Caco-2 (cell line): ENCODE data around the gene HACD2. TPM values are rescaled to one million over a fixed set of nuclear protein-coding genes. Genes with fewer than 3 reads are reported as not detected.

Experiments
- BruUV-seq: library from RNA; stranded (reverse); fragments of 400-500 nt; replicated peaks from 2 replicates; lab custom pipeline; 2021; lab: Mats Ljungman, UMichigan
- CTCF ChIA-PET: fragments of 300-600 bp; sonication (Branson Sonifier 250); formaldehyde crosslinking; loops from one replicate; lab custom pipeline; 2022; ENCODE audit warnings: antibody characterized with exemption; lab: Charles Lee
- POLR2A ChIA-PET: fragments of 300-600 bp; sonication (Branson Sonifier 250); formaldehyde crosslinking; loops from one replicate; lab custom pipeline; 2022; ENCODE audit warnings: antibody characterized with exemption; lab: Charles Lee
- DNase-seq, 2 experiments: peaks; one replicate each; pipeline versions ENCODE4 v3.0.0 to v3.0.0-alpha.2; 2020 to 2022
- H3K27me3 ChIP-seq: replicated peaks from 2 replicates; pipeline ENCODE4 v1.6.0; 2011; ENCODE audit warnings: low read length; ENCODE audit not compliant: control insufficient read depth, insufficient read depth
- H3K36me3 ChIP-seq: 2 replicates; pipeline ENCODE4 v1.5.1; 2011; ENCODE audit warnings: low read length; ENCODE audit not compliant: control insufficient read depth, insufficient read depth
- H3K4me1 ChIP-seq: fragments of 250-450 bp; sonication (Bioruptor Pico); 2 replicates; pipeline ENCODE4 v1.5.1; 2020; ENCODE audit warnings: mild to moderate bottlenecking
- H3K4me3 ChIP-seq: 2 replicates; pipeline ENCODE4 v1.5.1; 2011; ENCODE audit warnings: low read depth, mild to moderate bottlenecking, control low read depth, low read length
- H3K9me3 ChIP-seq: fragments of 250-450 bp; sonication (Bioruptor Pico); 2 replicates; pipeline ENCODE4 v1.5.1; 2020; ENCODE audit warnings: mild to moderate bottlenecking, moderate library complexity
- H3K27ac Mint-ChIP-seq: one replicate; pipeline ENCODE4 v1.8.0; 2022; ENCODE audit warnings: mixed read lengths; ENCODE audit not compliant: unreplicated experiment
- H3K27me3 Mint-ChIP-seq: one replicate; pipeline ENCODE4 v1.8.0; 2022; ENCODE audit warnings: mixed read lengths; ENCODE audit not compliant: insufficient read depth, unreplicated experiment
- H3K36me3 Mint-ChIP-seq: one replicate; pipeline ENCODE4 v1.8.0; 2022; ENCODE audit warnings: mild to moderate bottlenecking, mixed read lengths; ENCODE audit not compliant: insufficient read depth, unreplicated experiment
- H3K4me1 Mint-ChIP-seq: one replicate; pipeline ENCODE4 v1.8.0; 2022; ENCODE audit warnings: low read depth, mixed read lengths; ENCODE audit not compliant: unreplicated experiment
- H3K4me3 Mint-ChIP-seq: one replicate; pipeline ENCODE4 v1.8.0; 2022; ENCODE audit warnings: mild to moderate bottlenecking, moderate library complexity, mixed read lengths; ENCODE audit not compliant: unreplicated experiment
- H3K9me3 Mint-ChIP-seq: one replicate; pipeline ENCODE4 v1.8.0; 2022; ENCODE audit warnings: mixed read lengths; ENCODE audit not compliant: unreplicated experiment
- CTCF ChIP-seq, 2 experiments: fragments of 200-600 bp in 1 of 2; IDR thresholded peaks; 1 replicate in 1 of 2; 2 replicates in 1 of 2; pipeline versions ENCODE4 v1.5.1 to v1.8.0; 2011 to 2022; ENCODE audit warnings: antibody characterized with exemption in 1 of 2, control low read depth in 1 of 2, inconsistent platforms in 1 of 2, low read depth in 1 of 2, low read length in 1 of 2, mild to moderate bottlenecking in 1 of 2, moderate library complexity in 1 of 2; ENCODE audit not compliant: insufficient read depth in 1 of 2, severe bottlenecking in 1 of 2, unreplicated experiment in 1 of 2
- intact Hi-C: fragments of 100-400 bp; cut with micrococcal nuclease; formaldehyde crosslinking; loops from one replicate; pipeline ENCODE4 v1.10.0; 2022; ENCODE audit not compliant: unreplicated experiment
- total RNA-seq: library from RNA; stranded (reverse); gene quantifications from 2 replicates; pipeline ENCODE4 v1.2.3, GENCODE V29; 2022

The HACD2 gene
- total RNA-seq, 1 experiment from 2014 or later: 92.5 TPM

GRCh38 chr3:123518892-123519485, 65.9 kb downstream of the HACD2 start:
- H3K9me3 Mint-ChIP-seq: no peaks in the 10 kb centered on the region
- H3K27ac Mint-ChIP-seq: no peak overlapping the region
- ChIA-PET CTCF (no interaction called here), POLR2A (no interaction called here)
- H3K4me1 ChIP-seq: no peaks in the 10 kb centered on the region
- H3K4me3 ChIP-seq: no peak overlapping the region
- H3K36me3 ChIP-seq: peaks cover 2% of the 10 kb centered on the region
- no peaks in the 10 kb centered on the region for H3K27me3 ChIP-seq
- no TSS peak for BruUV-seq
- no peaks in the 10 kb centered on the region for H3K4me1 Mint-ChIP-seq
- no peak for DNase-seq
- intact Hi-C loops: no loop called here
- H3K27me3 Mint-ChIP-seq: no peaks in the 10 kb centered on the region
- no peak overlapping the region for H3K4me3 Mint-ChIP-seq
- no peaks in the 10 kb centered on the region for H3K9me3 ChIP-seq
- peaks cover 59% of the 10 kb centered on the region for H3K36me3 Mint-ChIP-seq
- no peak for TF ChIP-seq CTCF (IDR thresholded peaks at IDR 0.05; ENCODE audit: insufficient read depth in 1 of 2, low read depth in 1 of 2, low read length in 1 of 2, severe bottlenecking in 1 of 2, unreplicated experiment in 1 of 2)

- CTCF ChIA-PET: no interaction called here
- Histone ChIP-seq H3K9me3 (no peaks in the 10 kb centered on the region), H3K27me3 (no peaks in the 10 kb centered on the region), H3K4me3 (no peak overlapping the region), H3K4me1 (no peaks in the 10 kb centered on the region), H3K36me3 (no peaks in the 10 kb centered on the region)
- TF ChIP-seq CTCF (IDR thresholded peaks at IDR 0.05; ENCODE audit: insufficient read depth in 1 of 2, low read depth in 1 of 2, low read length in 1 of 2, severe bottlenecking in 1 of 2, unreplicated experiment in 1 of 2): no peak
- no peaks in the 10 kb centered on the region for H3K9me3 Mint-ChIP-seq
- H3K27ac Mint-ChIP-seq: peak overlapping the region; percentile 30
- DNase-seq: no peak
- intact Hi-C loops: no loop called here
- no peak overlapping the region for H3K4me3 Mint-ChIP-seq
- BruUV-seq: no TSS peak
- no peaks in the 10 kb centered on the region for H3K27me3 Mint-ChIP-seq
- POLR2A ChIA-PET: no interaction called here
- no peaks in the 10 kb centered on the region for H3K4me1 Mint-ChIP-seq
- peaks cover 42% of the 10 kb centered on the region for H3K36me3 Mint-ChIP-seq
Measured at GRCh38 chr3:123511726-123512125, 73.1 kb downstream of the HACD2 start.

GRCh38 chr3:123511084-123511483, 73.8 kb downstream of the HACD2 start:
- Mint-ChIP-seq H3K9me3 (no peaks in the 10 kb centered on the region), H3K27ac (no peak overlapping the region), H3K4me1 (no peaks in the 10 kb centered on the region), H3K27me3 (no peaks in the 10 kb centered on the region), H3K36me3 (peaks cover 41% of the 10 kb centered on the region), H3K4me3 (no peak overlapping the region)
- no peak overlapping the region for H3K4me3 ChIP-seq
- no peaks in the 10 kb centered on the region for H3K4me1 ChIP-seq
- H3K9me3 ChIP-seq: no peaks in the 10 kb centered on the region
- POLR2A ChIA-PET: no interaction called here
- no peaks in the 10 kb centered on the region for H3K36me3 ChIP-seq
- DNase-seq: no peak
- no TSS peak for BruUV-seq
- TF ChIP-seq CTCF (IDR thresholded peaks at IDR 0.05; ENCODE audit: insufficient read depth in 1 of 2, low read depth in 1 of 2, low read length in 1 of 2, severe bottlenecking in 1 of 2, unreplicated experiment in 1 of 2): no peak
- intact Hi-C loops: no loop called here
- no peaks in the 10 kb centered on the region for H3K27me3 ChIP-seq
- CTCF ChIA-PET: interaction anchor here (0.6 kb wide), 1 partner anchor 17 kb away, joined by 4 read pairs; no protein-coding TSS in a partner anchor
